ENCODE data around the gene SRGAP2C.
"Not testable (repeated sequence)": the region's sequence is repeated elsewhere in the genome, so short reads cannot be mapped to it uniquely, and the experiment has no call there.

Gene SRGAP2C

DNA sequence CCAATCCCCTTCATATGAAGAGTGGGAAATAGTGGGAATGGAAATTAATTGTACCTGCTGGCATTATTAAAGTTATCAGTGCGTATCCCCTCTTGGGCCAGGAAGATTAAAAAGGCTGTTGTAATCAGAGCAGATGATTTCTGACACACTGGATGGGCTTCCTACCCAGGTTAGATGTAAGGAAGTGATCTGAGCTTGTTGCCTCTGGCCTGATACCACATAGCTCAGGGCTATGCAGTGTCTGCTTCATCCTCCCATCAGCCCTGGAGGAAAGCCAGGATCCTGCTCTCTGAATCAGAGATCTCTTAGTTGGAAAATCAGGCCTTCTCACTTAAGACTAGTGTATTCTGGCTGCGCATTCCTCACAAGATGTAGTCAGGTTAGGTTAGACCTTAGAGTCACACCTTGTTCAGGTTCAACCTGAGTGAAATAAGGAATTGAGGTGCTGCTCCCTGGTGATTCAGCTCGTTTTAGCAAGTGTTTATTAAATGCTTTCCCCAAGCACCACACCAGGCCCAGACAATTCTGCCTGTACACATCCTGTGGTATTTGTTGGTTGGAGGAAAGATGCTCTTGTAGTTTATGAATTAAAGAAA lies 158.6 kb downstream of the SRGAP2C start:
- DNase-seq = not testable (repeated sequence)

DNA sequence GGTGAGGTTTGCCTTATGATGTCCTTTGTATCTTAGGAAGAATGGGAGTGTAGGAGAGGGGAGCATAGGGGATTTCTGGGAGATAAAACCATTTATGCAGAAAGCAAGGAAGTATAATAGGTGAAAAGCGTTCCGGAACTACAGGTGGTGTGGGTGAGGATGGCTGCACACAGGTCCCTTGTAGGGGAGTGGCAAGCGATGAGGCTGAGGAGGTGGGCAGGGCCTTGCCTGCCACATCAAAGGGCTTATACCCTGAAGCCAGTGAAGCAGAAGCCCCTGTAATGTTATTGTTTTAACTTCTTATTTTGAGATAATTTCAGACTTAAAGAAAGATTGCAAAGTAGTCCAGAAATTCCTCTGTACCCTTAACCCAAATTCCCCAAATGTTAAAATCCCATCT lies 159.6 kb downstream of the SRGAP2C start:
- not testable (repeated sequence) for DNase-seq

DNA sequence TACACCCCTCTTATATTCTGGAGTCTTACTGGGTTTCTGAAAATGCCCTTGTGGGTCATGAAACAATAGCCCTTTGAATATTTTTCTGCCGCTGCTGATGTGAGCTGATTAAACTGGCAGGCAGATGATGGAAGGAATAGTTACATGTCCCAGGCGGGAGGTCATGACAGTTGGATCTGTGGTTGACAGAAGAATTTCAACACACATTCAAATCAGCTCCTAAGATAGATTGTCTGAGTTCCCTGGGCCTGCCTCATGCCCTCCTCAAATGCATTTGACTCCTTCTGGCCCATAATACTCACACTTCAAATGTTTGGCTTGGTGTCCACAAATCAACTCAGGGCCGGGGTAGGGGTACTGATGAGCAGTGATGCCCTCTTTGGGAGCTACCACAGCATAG lies 161.9 kb downstream of the SRGAP2C start:
- not testable (repeated sequence) for DNase-seq

DNA sequence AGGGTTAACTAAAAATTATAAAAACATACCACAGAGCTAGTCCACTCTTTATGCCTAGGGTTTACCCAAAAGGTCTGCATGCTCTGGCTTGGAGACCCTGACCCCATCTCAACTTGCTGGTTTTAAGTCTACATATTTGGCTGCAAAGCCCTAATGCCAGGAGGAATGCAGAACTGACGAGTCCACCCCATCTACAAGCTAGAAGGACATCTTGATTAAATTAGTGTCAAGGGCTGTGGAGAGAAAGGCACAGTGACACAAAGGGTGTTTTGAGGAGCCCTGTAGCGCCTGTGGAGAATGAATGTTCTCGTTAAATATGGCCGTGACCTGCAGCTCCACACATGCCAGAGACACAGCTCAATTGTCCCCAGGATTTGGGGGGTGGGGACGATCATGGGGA lies 162.7 kb downstream of the SRGAP2C start:
- not testable (repeated sequence) for DNase-seq

DNA sequence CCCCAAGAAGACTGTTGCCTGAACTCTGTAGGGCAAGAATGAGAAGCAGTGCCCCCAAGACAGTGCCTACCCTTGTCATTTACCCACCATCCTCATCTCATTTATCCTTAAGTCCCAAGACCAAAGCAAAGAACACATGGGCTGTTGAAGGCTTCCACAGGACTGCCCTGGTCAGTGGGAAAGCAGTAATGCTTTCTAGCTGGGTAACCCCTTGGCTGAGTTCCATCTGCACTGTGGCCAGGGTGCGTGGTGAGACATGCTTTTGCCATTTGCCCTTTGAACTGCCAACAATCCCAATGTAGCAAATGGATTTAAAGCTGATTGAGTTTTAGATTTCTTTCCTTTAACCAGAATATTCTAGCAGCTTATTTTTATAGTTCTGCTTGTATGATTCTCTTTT lies 163.3 kb downstream of the SRGAP2C start:
- not testable (repeated sequence) for DNase-seq

DNA sequence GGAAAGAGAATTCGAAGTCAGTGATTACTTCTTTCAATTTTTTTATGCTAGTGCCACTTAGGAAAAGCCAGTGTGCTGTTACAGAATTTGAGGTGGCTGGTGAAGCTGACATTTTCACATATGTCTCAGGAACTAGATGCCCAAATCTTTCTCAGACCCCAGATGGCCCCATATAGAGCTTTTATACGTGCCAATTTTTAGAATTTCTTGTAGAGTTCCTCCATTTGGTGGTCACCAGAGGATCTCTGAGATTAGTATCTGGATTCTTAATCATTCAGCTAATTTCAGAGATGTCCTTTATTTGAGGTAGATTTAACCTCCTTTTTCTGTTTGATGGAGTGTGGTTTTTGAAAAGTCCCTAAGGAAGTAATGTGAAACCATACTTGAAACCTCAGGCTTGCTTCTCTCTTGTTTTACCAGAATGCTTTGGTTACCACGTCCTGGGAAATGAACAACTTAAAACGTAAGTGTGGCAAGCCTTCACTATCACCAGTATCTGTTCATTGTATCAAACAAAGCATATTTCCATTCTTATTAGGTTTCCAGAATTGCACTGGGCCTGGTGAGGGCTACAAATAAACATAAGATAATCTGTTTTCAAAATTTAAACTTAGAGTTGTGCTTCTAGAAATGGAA lies 164.7 kb downstream of the SRGAP2C start:
- not testable (repeated sequence) for DNase-seq

DNA sequence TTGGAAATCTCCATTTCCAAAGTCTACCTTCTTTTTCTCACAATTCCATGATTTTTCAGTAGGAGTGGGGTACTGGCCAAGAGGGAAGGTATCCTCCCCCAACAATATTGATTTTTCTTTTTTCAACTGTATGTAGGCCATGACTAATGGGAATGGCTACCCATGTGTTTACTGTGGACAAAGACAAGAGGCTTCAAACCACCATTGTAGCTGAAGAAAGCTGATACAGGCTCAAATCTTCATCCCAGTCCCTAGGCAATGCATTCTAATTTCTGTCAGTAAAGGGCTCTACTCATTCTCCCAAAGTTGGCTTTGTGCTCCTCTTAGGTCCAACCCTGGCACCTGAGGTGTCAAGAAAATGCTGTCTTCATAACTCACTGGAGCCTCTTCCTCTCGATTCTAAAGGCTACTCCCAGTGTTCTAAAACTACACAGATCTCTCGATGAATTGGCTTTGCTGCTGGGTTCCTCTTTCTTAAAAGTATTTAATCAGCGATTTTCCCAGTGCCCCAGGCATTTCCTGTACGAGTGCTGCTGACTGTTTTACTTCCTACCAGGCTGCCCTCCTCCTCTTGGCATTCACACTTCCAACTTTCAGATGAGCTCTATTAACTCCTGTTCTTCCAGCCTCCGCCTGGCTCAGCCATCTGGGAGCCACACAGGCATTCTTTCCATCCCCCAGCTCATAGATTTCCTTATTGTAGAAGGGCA lies 171.1 kb downstream of the SRGAP2C start:
- not testable (repeated sequence) for DNase-seq

DNA sequence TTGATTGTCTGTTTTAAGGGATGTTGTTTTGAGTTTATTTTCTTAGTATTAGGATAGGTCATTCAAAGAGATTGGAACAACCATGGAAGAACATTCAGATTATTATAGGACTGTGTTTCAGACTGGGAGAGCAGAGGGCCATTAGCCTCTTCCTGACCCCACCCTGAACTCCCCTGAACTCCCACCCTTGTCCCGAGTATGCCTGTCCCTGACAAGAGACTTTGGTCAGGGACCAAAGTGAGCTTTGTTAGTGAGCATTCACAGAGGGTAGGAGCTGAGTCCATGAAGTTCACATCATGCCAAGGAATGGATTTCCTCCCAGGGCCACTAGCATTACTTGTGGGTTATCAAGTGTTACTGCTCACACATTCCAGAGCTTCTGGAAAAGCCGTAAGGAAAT lies 172.0 kb downstream of the SRGAP2C start:
- DNase-seq = not testable (repeated sequence)

DNA sequence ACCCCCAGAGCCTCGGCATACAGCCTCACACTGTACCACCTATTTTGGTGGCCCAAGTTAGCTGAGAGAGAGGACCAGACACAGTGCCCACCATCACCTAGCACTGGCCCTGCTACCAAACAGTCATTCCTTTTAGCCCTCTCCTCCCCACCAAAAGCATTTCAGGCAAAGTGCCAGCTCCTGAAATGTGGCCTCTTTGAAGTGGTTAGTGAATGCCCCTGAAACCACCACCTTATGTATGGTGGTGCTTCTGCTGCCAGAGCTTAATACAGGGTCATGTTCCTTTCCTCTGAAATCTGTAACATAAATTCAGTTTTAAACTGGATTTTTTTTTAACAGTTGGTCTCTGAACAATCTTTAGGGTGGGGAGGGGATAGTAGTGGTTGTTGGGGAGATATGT lies 175.8 kb downstream of the SRGAP2C start:
- DNase-seq = not testable (repeated sequence)

DNA sequence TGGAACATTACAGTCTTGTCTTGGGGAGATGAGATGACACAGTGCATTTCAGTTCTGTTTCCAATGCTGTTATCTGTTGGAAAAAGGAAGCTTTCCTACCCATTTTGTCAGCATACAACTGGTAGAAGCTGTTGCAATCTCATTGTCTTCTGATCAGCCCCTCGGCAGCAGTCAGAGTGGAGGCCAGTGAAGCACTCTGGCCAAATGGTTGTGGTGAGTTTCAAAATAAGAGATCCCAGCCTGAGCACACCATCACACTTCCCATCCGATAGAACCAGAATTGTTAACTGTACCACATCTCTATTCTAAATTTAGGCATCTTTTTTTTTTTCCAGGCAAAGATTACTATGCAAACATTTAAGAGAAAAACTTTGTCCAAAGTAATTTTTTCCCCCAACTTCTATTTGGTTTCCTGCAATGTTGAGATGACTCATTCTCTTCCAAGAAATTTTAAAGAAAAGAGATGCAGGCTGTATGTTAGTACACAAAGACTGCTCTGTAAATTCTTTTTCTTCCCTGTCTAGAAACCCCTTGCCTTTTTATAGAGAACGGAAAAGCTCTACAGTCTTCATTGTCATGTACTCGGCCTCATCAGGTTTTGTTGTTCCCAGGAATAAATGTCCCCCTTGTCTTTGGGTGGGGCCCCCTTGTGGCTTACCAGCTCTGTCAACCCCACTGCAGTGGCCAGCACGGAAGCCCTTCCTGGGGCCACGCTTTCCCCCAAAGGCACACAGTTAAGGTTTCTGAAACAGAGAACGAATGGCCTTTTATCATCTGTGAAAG lies 176.9 kb downstream of the SRGAP2C start:
- DNase-seq = not testable (repeated sequence)

DNA sequence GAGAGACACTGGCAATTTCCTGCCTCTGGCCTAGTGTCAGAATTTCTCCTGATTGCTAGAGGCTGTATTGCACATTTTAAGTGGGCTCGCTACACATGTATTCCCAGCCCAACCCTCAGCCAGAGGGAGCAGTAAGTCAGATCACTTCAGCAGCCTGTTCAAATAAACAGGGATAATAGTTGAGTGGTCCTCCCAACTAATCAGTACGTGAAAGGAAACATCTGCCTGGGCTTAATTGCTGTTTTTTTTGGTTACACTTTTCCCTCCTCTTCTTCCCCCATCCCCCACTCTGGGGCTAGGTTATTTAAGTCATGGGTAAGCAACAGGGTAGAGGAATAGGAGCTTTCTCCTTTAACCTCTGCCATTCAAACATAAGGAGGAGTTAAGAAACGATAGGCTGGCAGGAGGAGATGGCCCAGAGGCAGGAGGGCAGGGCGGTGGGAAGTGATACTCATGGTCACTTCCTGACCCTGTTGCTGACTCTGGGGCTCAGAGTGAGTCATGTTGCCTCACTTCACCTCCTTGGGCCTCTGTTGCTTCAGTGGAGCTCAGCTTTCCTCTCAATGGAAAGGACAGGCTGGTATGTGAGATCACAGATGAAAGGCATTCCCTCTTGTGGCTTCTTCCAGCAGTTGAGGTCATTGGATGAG lies 177.6 kb downstream of the SRGAP2C start:
- not testable (repeated sequence) for DNase-seq

DNA sequence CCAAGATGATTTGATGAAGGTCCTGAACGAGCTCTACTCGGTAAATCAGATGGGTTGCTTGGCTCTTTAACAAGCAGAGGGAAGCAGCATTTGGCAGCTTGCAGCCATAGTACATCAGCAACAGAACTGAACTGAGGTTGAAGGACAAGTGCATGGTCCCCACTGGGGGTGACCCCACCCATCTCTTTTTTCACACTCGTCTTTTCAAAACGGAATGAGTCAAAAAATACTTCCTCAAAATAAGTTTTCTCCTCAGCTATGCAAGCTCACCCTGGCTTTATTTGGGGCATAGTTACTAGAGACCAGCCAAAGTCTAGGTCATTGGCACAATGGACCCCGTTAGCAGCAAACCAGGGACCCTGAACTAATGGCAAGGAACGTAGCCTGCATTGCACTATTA lies 180.5 kb downstream of the SRGAP2C start:
- not testable (repeated sequence) for DNase-seq

DNA sequence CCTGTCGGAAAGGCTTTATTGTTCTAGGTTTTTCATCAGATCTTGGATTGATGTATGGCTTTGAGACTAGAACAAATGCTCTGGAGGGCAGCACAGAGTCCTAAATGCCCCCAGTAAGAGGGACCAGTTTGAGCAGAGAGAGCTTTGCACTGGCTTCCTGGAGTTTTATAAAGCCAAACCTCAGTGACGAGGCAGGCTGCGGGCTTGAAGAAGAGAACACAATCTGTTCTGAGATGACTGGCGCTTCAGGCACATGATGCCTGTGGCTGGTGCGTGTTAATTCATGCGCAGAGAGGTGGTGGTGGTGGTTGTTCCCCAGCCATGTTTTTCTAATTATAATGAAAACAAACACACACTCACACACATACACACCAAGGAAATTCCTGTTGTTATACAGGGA lies 180.9 kb downstream of the SRGAP2C start:
- peak; percentile 61 for DNase-seq

DNA sequence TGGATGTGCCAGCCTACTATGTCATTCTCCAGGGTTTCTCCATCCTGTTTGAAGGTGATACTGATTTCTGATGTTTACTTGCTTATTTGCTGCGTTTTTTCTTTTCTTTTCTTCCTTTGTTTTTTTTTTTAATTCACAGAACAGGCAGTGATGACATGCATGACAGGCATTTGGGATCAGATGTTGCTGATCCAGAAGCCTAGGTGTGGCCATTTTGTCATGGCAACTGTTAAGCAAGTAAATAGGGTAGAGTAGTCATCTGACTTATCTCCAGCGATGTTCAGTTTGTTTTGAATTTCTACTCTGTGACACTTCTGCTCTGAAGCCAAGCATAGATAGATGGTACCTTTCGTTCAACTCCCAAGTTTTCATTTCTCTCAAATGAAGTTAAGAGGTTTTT lies 181.4 kb downstream of the SRGAP2C start:
- DNase-seq = not testable (repeated sequence)

DNA sequence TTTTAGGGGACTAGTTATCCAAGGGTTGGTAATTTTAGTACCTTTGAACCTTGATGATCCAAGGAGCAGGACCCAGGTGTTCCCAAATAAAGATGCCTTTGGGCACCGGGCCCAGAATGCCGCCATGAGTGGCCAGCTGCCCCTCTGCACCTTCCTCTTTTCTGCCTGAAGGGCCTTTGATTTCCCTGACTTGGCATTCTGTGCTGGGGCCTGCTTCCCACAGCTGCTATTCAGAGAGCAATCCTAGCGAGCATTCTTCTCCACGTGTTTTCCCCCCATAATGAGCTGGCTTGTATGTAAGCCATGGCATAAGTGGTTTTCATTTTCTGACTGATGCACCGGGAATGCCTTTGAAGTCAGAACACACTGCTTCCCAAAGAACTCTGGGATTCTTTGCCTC lies 184.1 kb downstream of the SRGAP2C start:
- DNase-seq = not testable (repeated sequence)

DNA sequence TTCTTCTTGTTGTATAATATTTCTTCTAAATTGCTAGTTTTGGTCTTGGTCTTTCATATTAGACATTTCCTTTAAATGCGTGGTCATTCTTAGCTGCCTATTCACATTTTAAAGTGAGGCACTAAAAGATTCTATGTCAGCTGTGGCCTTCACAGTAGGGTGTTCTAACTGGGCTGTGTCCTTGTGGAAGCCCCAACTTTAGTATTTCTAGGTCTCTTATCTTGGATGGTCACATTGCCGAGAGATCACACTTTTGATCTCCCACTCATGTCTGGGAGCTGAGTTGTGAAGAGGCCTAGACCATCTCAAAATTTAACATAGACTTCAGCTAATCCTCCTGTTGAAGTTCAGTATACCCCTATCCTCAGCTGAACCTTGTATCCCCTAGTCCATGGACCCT lies 185.2 kb downstream of the SRGAP2C start:
- DNase-seq = not testable (repeated sequence)

DNA sequence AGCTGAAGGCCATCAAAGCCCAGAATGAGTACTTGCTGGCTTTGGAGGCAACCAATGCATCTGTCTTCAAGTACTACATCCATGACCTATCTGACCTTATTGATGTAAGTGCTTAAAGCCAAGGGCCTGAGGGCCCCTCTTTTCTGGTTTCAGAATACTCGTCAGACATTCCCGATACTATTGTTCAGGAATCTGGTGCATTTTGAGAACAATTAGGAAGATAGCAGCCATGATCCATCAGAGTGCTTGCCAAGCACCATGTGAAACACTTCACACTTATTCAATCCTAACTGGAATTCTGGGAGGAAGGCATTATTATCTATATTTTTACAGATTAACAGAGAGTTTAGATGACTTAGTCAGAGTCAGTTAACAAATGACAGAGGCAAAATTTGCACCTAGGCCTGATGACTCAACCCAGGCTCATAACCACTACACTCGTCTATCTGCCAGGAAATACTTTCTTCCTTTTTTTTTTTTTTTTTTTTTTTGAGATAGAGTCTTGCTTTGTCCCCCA lies 190.1 kb downstream of the SRGAP2C start:
- DNase-seq = not testable (repeated sequence)

DNA sequence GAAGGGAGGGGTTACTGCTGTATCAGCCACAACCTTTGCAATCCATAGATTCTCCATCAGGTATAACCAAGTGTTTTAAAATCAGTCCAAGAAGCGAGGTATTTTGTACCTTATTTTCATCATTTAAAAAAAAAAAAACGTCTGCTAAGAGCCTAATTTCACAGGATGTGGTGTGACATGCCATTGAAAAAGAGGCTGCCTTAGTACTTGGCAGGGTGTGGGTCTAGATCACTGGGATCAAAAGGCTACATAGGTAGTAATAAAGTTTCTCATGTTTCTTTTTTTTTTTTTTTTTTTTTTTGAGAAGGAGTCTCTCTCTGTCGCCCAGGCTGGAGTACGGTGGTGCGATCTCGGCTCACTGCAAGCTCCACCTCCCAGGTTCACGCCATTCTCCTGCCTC lies 192.2 kb downstream of the SRGAP2C start:
- DNase-seq = not testable (repeated sequence)

DNA sequence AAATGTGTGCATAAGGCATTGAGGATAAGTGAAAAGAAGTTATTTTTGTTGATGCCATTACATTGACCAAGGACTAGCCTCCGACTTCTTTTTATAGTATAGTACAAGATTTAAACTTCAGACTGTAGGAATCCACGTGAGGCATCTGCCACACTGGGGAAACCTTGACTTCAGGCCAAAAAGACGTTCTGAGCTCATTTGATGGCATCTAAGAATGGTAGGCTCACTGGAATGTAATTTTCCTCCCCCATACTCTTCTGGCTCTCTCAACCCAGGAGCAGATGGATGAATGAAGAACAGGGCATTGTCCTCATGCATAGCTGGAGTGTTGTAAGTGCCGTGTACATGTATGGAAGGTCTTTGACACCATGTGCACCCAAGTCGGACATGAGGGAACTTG lies 194.0 kb downstream of the SRGAP2C start:
- not testable (repeated sequence) for DNase-seq

DNA sequence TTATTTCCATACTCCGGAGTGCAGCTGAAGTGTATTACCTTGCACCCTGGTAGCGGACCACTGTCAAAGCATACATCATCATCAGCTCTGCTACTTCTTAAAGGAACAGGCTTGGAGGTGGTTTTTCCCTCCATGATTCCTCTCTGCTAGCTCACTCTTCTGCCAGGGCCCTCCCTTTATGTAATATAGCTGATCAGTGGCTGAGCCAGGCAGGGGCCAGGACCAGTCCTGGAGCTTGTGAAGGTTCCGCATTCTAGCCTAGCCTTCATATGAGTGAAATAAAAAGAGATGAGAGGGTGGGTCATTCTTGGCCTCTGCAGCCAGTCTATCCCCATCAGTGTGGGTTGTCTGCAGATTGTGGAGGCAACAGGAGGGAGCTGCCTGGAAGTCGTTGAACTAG lies 200.0 kb downstream of the SRGAP2C start:
- not testable (repeated sequence) for DNase-seq

DNA sequence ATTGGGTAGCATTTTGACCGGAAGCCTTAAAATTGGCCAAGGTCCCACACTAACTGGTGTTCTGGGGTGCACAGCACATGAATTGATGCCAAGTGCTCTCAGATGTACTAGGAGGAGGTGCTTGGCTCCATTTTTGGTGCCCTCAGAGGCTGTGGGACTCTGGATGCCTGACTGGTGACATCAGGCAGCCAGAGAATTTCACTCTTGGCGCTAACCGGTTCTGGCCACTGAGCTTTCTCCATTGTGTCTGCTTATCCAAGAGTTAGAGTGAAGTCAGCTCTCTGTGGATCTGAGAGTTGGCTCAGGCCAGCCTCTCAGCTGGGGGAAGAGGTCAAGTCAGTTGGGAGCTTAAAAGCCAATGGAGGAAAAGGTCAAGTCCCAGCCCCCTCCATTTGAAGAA lies 200.4 kb downstream of the SRGAP2C start:
- not testable (repeated sequence) for DNase-seq

DNA sequence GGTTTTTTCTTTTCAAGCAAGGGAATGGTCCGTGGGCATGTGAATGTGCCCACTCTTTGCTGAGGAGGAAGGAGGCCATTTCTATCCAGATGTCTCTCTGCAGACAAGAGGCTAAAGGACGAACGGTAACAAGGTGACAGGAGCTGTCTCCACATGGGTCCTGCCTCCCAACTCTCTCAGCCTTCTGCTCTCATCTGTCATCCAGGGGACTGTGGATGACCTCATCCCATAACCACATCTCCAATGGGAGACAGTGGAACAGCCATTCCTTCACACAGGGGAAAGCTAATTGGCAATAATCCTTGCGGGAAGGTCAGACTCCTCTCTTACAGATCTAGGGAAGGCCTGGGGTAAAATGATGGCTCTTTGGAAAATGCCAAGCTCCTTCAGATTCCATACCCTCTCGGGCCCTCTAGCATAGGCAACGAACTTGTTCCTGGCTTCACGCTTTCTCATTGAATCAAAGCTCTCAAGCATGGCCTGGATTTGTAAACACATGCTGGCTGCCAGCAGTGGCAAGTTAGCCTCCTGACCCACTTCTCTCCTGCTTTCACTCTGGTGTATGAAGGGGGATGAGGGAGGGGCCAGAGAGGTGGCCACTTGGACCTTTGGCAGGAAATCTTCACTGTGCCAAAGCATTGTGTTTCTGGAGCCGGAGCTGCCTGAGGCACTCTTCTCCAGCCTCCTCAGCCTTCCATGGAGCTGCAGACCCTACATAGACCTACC lies 201.0 kb downstream of the SRGAP2C start:
- not testable (repeated sequence) for DNase-seq

Measured in activated CD8-positive, alpha-beta memory T cell treated with anti-CD3 and anti-CD28 coated beads for 24 hours (primary cell).